PC-9 (cell line): ENCODE measurements around the gene ZRANB1. TPM values are rescaled to one million over a fixed set of nuclear protein-coding genes. Genes with fewer than 3 reads are reported as not detected.

Source experiments
- BruUV-seq: library from RNA; stranded (reverse); fragments of 400-500 nt; replicated peaks from 2 replicates; lab custom pipeline; 2021; lab: Mats Ljungman, UMichigan
- CTCF ChIA-PET: fragments of 300-600 bp; sonication (Branson Sonifier 250); formaldehyde crosslinking; loops from one replicate; lab custom pipeline; 2022; ENCODE audit warnings: antibody characterized with exemption; lab: Charles Lee
- POLR2A ChIA-PET: fragments of 300-600 bp; sonication (Branson Sonifier 250); formaldehyde crosslinking; loops from one replicate; lab custom pipeline; 2022; ENCODE audit warnings: antibody characterized with exemption; ENCODE audit not compliant: unreplicated experiment; lab: Charles Lee
- DNase-seq, 2 experiments: peaks; one replicate each; pipeline versions ENCODE4 v3.0.0 to v3.0.0-alpha.2; 2015 to 2022; ENCODE audit warnings: mixed read lengths in 1 of 2
- H2AFZ ChIP-seq: fragments of 200-600 bp; sonication (generic); 2 replicates; pipeline ENCODE4 v1.8.1; 2017; ENCODE audit warnings: antibody characterized with exemption
- H3F3A ChIP-seq: fragments of 200-600 bp; sonication (generic); 2 replicates; pipeline ENCODE4 v1.8.1; 2017; ENCODE audit warnings: antibody characterized with exemption, mild to moderate bottlenecking, low read depth; ENCODE audit not compliant: insufficient read depth
- H3K27ac ChIP-seq: fragments of 200-600 bp; sonication (generic); 2 replicates; pipeline ENCODE4 v1.6.1; 2016; ENCODE audit warnings: mixed run types
- H3K27me3 ChIP-seq: fragments of 200-600 bp; sonication (generic); 2 replicates; pipeline ENCODE4 v1.6.1; 2016; ENCODE audit warnings: low read depth, mixed run types; ENCODE audit not compliant: insufficient read depth
- H3K36me3 ChIP-seq: fragments of 200-600 bp; sonication (generic); 2 replicates; pipeline ENCODE4 v1.6.1; 2016; ENCODE audit warnings: low read depth, mixed run types
- H3K4me1 ChIP-seq: fragments of 200-600 bp; sonication (generic); replicated peaks from 2 replicates; pipeline ENCODE4 v1.6.1; 2016; ENCODE audit warnings: mixed run types; ENCODE audit not compliant: insufficient read depth
- H3K4me2 ChIP-seq: fragments of 200-600 bp; sonication (generic); 2 replicates; pipeline ENCODE4 v1.6.1; 2017; ENCODE audit warnings: mixed run types
- H3K4me3 ChIP-seq: fragments of 200-600 bp; sonication (generic); 2 replicates; pipeline ENCODE4 v1.6.1; 2016; ENCODE audit warnings: mixed run types
- H3K79me2 ChIP-seq: fragments of 200-600 bp; sonication (generic); 2 replicates; pipeline ENCODE4 v1.6.1; 2017; ENCODE audit warnings: low read depth, mixed run types
- H3K9me2 ChIP-seq: fragments of 200-600 bp; sonication (generic); 2 replicates; pipeline ENCODE4 v1.8.1; 2017; ENCODE audit warnings: mild to moderate bottlenecking; ENCODE audit not compliant: insufficient read depth
- H3K9me3 ChIP-seq: fragments of 200-600 bp; sonication (generic); 2 replicates; pipeline ENCODE4 v1.8.1; 2016; ENCODE audit warnings: low read depth; ENCODE audit not compliant: insufficient read depth
- H4K20me1 ChIP-seq: fragments of 200-600 bp; sonication (generic); 2 replicates; pipeline ENCODE4 v1.8.1; 2017; ENCODE audit not compliant: insufficient read depth
- CTCF ChIP-seq: fragments of 200-600 bp; sonication (generic); conservative IDR thresholded peaks from 2 replicates; pipeline ENCODE4 v1.6.1; 2017; ENCODE audit warnings: mixed run types, antibody characterized with exemption, mild to moderate bottlenecking, moderate library complexity
- EZH2 ChIP-seq: fragments of 200-600 bp; sonication (generic); IDR thresholded peaks from 2 replicates; pipeline ENCODE4 v1.8.0; 2017; ENCODE audit warnings: antibody characterized with exemption, low read depth
- intact Hi-C: fragments of 100-400 bp; cut with micrococcal nuclease; formaldehyde crosslinking; loops from one replicate; pipeline ENCODE4 v1.10.0; 2022; ENCODE audit not compliant: unreplicated experiment
- total RNA-seq: library from RNA; stranded (reverse); gene quantifications from 2 replicates; pipeline ENCODE4 v1.2.3, GENCODE V29; 2021

ZRANB1 gene
- total RNA-seq, 1 experiment from 2014 or later, result 10.9 TPM

GRCh38 chr10:125012851-125013528 lies 71.1 kb downstream of the ZRANB1 start:
- H3K79me2 ChIP-seq, result peaks cover 21% of the 10 kb centered on the region; the same call in 1 of the 2 replicates
- no TSS peak for BruUV-seq
- H3K27me3 ChIP-seq, result no peaks in the 10 kb centered on the region
- H3K9me2 ChIP-seq, result no peaks in the 10 kb centered on the region
- H3F3A ChIP-seq, result no peaks in the 10 kb centered on the region
- H3K27ac ChIP-seq, result no peak overlapping the region
- ChIA-PET POLR2A (no interaction called here), CTCF (no interaction called here)
- intact Hi-C loops, result no loop called here
- H3K4me3 ChIP-seq, result no peak overlapping the region
- H3K4me1 ChIP-seq, result no peaks in the 10 kb centered on the region
- H3K9me3 ChIP-seq, result no peaks in the 10 kb centered on the region
- TF ChIP-seq CTCF (no peak), EZH2 (no peak)
- H2AFZ ChIP-seq, result no peak overlapping the region
- H3K4me2 ChIP-seq, result no peak overlapping the region
- no peaks in the 10 kb centered on the region for H3K36me3 ChIP-seq
- DNase-seq, result no peak
- peaks cover 8% of the 10 kb centered on the region; the same call in 1 of the 2 replicates for H4K20me1 ChIP-seq

- Histone ChIP-seq H2AFZ (no peak overlapping the region), H3K36me3 (no peaks in the 10 kb centered on the region), H3K4me1 (no peaks in the 10 kb centered on the region), H3K9me2 (no peaks in the 10 kb centered on the region), H3K9me3 (no peaks in the 10 kb centered on the region), H3F3A (no peaks in the 10 kb centered on the region), H3K27ac (no peak overlapping the region), H4K20me1 (peaks cover 8% of the 10 kb centered on the region; the same call in 1 of the 2 replicates), H3K4me3 (no peak overlapping the region), H3K4me2 (no peak overlapping the region), H3K27me3 (no peaks in the 10 kb centered on the region), H3K79me2 (peaks cover 23% of the 10 kb centered on the region)
- DNase-seq, result no peak
- no TSS peak for BruUV-seq
- TF ChIP-seq CTCF, result no peak
- no peak for TF ChIP-seq EZH2
- intact Hi-C loops, result no loop called here
- ChIA-PET CTCF (no interaction called here), POLR2A (no interaction called here)
Measured at GRCh38 chr10:125013529-125013872, 71.6 kb downstream of the ZRANB1 start.

- no peak for DNase-seq
- H3K36me3 ChIP-seq, result no peaks in the 10 kb centered on the region
- CTCF ChIA-PET, result interaction anchor here (0.5 kb wide), 1 partner anchor 32 kb away, joined by 5 read pairs; no protein-coding TSS in a partner anchor
- no peaks in the 10 kb centered on the region for H3K27me3 ChIP-seq
- peaks cover 6% of the 10 kb centered on the region; the same call in 1 of the 2 replicates for H4K20me1 ChIP-seq
- TF ChIP-seq EZH2 (no peak), CTCF (no peak)
- H3K4me1 ChIP-seq, result no peaks in the 10 kb centered on the region
- peaks cover 30% of the 10 kb centered on the region for H3K79me2 ChIP-seq
- no peaks in the 10 kb centered on the region for H3K9me2 ChIP-seq
- H3K4me2 ChIP-seq, result no peak overlapping the region
- no peak overlapping the region for H2AFZ ChIP-seq
- no peaks in the 10 kb centered on the region for H3F3A ChIP-seq
- no peak overlapping the region for H3K4me3 ChIP-seq
- no peak overlapping the region for H3K27ac ChIP-seq
- no TSS peak for BruUV-seq
- intact Hi-C loops, result no loop called here
- no peaks in the 10 kb centered on the region for H3K9me3 ChIP-seq
- POLR2A ChIA-PET, result no interaction called here
Measured at GRCh38 chr10:125014086-125014830, 72.3 kb downstream of the ZRANB1 start.
